Colonic mucosa (tissue), 4 donors: ENCODE data around the gene BEND5. TPM values are rescaled to one million over a fixed set of nuclear protein-coding genes. Genes with fewer than 3 reads are reported as not detected.

Experiments used
- DNase-seq: peaks from one replicate; pipeline ENCODE4 v3.0.0-alpha.2; 2020
- H3K27ac ChIP-seq: fragments of 200-600 bp; one replicate; pipeline ENCODE4 v1.8.0; 2021
- H3K27me3 ChIP-seq: fragments of 200-600 bp; one replicate; pipeline ENCODE4 v1.8.0; 2021
- H3K36me3 ChIP-seq: fragments of 200-600 bp; one replicate; pipeline ENCODE4 v1.8.0; 2021
- H3K4me1 ChIP-seq: fragments of 200-600 bp; one replicate; pipeline ENCODE4 v1.8.0; 2021; ENCODE audit warnings: mild to moderate bottlenecking
- H3K4me3 ChIP-seq: fragments of 200-600 bp; one replicate; pipeline ENCODE4 v1.8.0; 2021
- H3K9ac ChIP-seq, 2 donors: one replicate each; pipeline ENCODE4 v1.7.0; 2013; ENCODE audit warnings: control low read depth in 2 of 2, low read depth in 2 of 2, low read length in 2 of 2
- H3K9me3 ChIP-seq: fragments of 200-600 bp; one replicate; pipeline ENCODE4 v1.8.0; 2021
- CTCF ChIP-seq: fragments of 200-600 bp; IDR thresholded peaks from one replicate; pipeline ENCODE4 v1.8.0; 2022; ENCODE audit warnings: antibody characterized with exemption, mild to moderate bottlenecking
- intact Hi-C: fragments of 100-400 bp; cut with DNase I; formaldehyde crosslinking; loops from one replicate; pipeline ENCODE4 v1.14.1; 2022
- total RNA-seq, 2 donors: library from RNA; stranded (reverse); fragmentation: NEBNext Ultra II Directional in 1 of 2; extraction: Animal tissue kit (Norgen Biotek cat#: 25700) in 1 of 2; gene quantifications; one replicate each; pipeline ENCODE4 v1.2.1, GENCODE V29; 2021
- donor health status: healthy.
- donor health status: DM: no; HTN: no; CAD: no.
- donor health status: DM: no; HTN: no; CAD: no.

BEND5 gene
- total RNA-seq, 2 donors from 2014 or later = 0.57 to 4.9 TPM

GRCh38 chr1:48678710-48679505, 97.8 kb downstream of the BEND5 start:
- no peak for TF ChIP-seq CTCF
- intact Hi-C loops = loop anchor here (5.0 kb wide), 2 partner anchors 138 to 1668 kb away; no protein-coding TSS in a partner anchor
- H3K9ac ChIP-seq = no peak overlapping the region
- no peaks in the 10 kb centered on the region for H3K36me3 ChIP-seq
- no peaks in the 10 kb centered on the region for H3K4me1 ChIP-seq
- H3K9me3 ChIP-seq = no peaks in the 10 kb centered on the region
- H3K4me3 ChIP-seq = no peak overlapping the region
- H3K27ac ChIP-seq = no peak overlapping the region
- H3K27me3 ChIP-seq = no peaks in the 10 kb centered on the region
- DNase-seq = no peak
